ENCODE results near the gene SPAG8.

Gene SPAG8

GRCh38 chr9:35845824-35846771, 34.0 kb upstream of the SPAG8 start:
- TF ChIP-seq JUND (IDR thresholded peaks at IDR 0.05; ENCODE audit: low read depth), result no peak
- no peak for DNase-seq (ENCODE audit: low read depth in 1 of 2, low spot score in 1 of 2)
- in situ Hi-C loops (cut with HindIII; ENCODE audit: low pct_unique_long_range_greater_than_20kb, low sequenced_read_pairs), result no loop called here

- peak; percentile 67 to 74 for DNase-seq (ENCODE audit: low read depth in 1 of 2, low spot score in 1 of 2)
- in situ Hi-C loops (cut with HindIII; ENCODE audit: low pct_unique_long_range_greater_than_20kb, low sequenced_read_pairs), result no loop called here
- no peak for TF ChIP-seq JUND (IDR thresholded peaks at IDR 0.05; ENCODE audit: low read depth)
These were observed 32.7 kb upstream of the SPAG8 start for GRCh38 chr9:35844628-35845270.

- no peak for DNase-seq (ENCODE audit: low read depth in 1 of 2, low spot score in 1 of 2)
- in situ Hi-C loops (cut with HindIII; ENCODE audit: low pct_unique_long_range_greater_than_20kb, low sequenced_read_pairs), result no loop called here
These were observed 30.7 kb upstream of the SPAG8 start for GRCh38 chr9:35842795-35843194.

GRCh38 chr9:35842020-35842745, 30.1 kb upstream of the SPAG8 start:
- no peak for DNase-seq (ENCODE audit: low read depth in 1 of 2, low spot score in 1 of 2)
- in situ Hi-C loops (cut with HindIII; ENCODE audit: low pct_unique_long_range_greater_than_20kb, low sequenced_read_pairs), result no loop called here
- TF ChIP-seq JUND (IDR thresholded peaks at IDR 0.05; ENCODE audit: low read depth), result no peak

More at GRCh38 chr9:35842795-35843194, 30.7 kb upstream of the SPAG8 start:
- TF ChIP-seq JUND (IDR thresholded peaks at IDR 0.05; ENCODE audit: low read depth), result no peak

GRCh38 chr9:35841645-35841900, 29.5 kb upstream of the SPAG8 start:
- in situ Hi-C loops (cut with HindIII; ENCODE audit: low pct_unique_long_range_greater_than_20kb, low sequenced_read_pairs), result no loop called here
- no peak for DNase-seq (ENCODE audit: low read depth in 1 of 2, low spot score in 1 of 2)
- TF ChIP-seq JUND (IDR thresholded peaks at IDR 0.05; ENCODE audit: low read depth), result no peak

GRCh38 chr9:35840881-35841644, 29.0 kb upstream of the SPAG8 start:
- in situ Hi-C loops (cut with HindIII; ENCODE audit: low pct_unique_long_range_greater_than_20kb, low sequenced_read_pairs), result no loop called here
- DNase-seq (ENCODE audit: low read depth in 1 of 2, low spot score in 1 of 2), result no peak
- no peak for TF ChIP-seq JUND (IDR thresholded peaks at IDR 0.05; ENCODE audit: low read depth)

- no peak for DNase-seq (ENCODE audit: low read depth in 1 of 2, low spot score in 1 of 2)
- in situ Hi-C loops (cut with HindIII; ENCODE audit: low pct_unique_long_range_greater_than_20kb, low sequenced_read_pairs), result no loop called here
- TF ChIP-seq JUND (IDR thresholded peaks at IDR 0.05; ENCODE audit: low read depth), result no peak
These were observed 27.9 kb upstream of the SPAG8 start for GRCh38 chr9:35839926-35840325.

GRCh38 chr9:35836595-35836994, 24.5 kb upstream of the SPAG8 start:
- in situ Hi-C loops (cut with HindIII; ENCODE audit: low pct_unique_long_range_greater_than_20kb, low sequenced_read_pairs), result no loop called here
- TF ChIP-seq JUND (IDR thresholded peaks at IDR 0.05; ENCODE audit: low read depth), result no peak
- DNase-seq (ENCODE audit: low read depth in 1 of 2, low spot score in 1 of 2), result no peak

GRCh38 chr9:35835766-35836165, 23.7 kb upstream of the SPAG8 start:
- no peak for TF ChIP-seq JUND (IDR thresholded peaks at IDR 0.05; ENCODE audit: low read depth)
- DNase-seq (ENCODE audit: low read depth in 1 of 2, low spot score in 1 of 2), result no peak
- in situ Hi-C loops (cut with HindIII; ENCODE audit: low pct_unique_long_range_greater_than_20kb, low sequenced_read_pairs), result no loop called here

- peak in 1 of 2 experiments; percentile 37 for DNase-seq (ENCODE audit: low read depth in 1 of 2, low spot score in 1 of 2)
- TF ChIP-seq JUND (IDR thresholded peaks at IDR 0.05; ENCODE audit: low read depth), result no peak
- in situ Hi-C loops (cut with HindIII; ENCODE audit: low pct_unique_long_range_greater_than_20kb, low sequenced_read_pairs), result no loop called here
These were observed 23.2 kb upstream of the SPAG8 start for GRCh38 chr9:35835216-35835632.

- TF ChIP-seq JUND (IDR thresholded peaks at IDR 0.05; ENCODE audit: low read depth), result no peak
- no peak for DNase-seq (ENCODE audit: low read depth in 1 of 2, low spot score in 1 of 2)
- in situ Hi-C loops (cut with HindIII; ENCODE audit: low pct_unique_long_range_greater_than_20kb, low sequenced_read_pairs), result no loop called here
These were observed 22.5 kb upstream of the SPAG8 start for GRCh38 chr9:35834260-35835215.

Measured in T47D (cell line).